Hematopoietic multipotent progenitor cell treated with erythropoietin and hydrocortisone succinate and interleukin-3 and kit ligand, for 4 days (in vitro differentiated cells): ENCODE data around the gene PEPD.
A peak's percentile ranks its signal among the peaks of the same experiment; 100 is the strongest.

ENCODE experiments used
- DNase-seq: peaks from one replicate; pipeline ENCODE4 v3.0.0-alpha.2; 2015

Gene PEPD

GRCh38 chr19:33377586-33378475 is 143.8 kb downstream of the PEPD start:
- DNase-seq, result no peak

GRCh38 chr19:33376941-33377557 is 144.5 kb downstream of the PEPD start:
- DNase-seq, result no peak

DNA sequence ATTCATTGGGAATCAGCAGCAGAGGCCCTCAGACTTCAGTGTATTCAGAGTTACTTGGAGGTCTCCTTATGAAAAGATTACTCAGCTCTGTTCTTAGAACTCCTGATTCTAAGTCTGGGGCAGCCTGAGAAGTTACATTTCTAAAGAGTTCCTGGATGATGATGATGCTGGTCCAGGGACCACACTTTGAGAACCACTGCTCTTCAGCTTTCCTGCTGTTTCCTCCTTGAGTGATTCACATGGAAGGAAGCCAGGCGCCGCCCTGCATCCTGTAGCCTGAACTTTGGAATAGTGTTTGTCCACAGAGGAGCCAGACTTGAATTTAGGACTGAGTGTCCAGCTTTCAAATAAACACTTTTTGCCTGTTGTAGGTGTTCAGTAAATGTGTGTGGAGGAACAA is 145.2 kb downstream of the PEPD start:
- DNase-seq, result no peak

DNA sequence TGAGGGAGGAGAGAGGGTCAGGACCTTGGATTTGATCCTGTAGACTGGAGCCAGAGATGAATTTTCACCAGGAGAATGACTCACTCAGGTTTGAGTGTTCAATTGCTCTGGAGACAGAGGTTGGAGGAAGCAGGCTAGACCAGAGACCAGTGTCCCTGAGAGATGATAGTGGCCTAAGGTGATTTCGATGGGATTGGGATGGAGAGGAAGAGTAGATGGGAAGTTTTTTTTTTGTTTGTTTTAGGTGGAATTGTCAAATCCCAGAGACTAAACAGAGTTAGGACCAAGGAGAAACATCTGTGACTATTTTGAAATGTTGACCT is 145.8 kb downstream of the PEPD start:
- DNase-seq, result no peak

DNA sequence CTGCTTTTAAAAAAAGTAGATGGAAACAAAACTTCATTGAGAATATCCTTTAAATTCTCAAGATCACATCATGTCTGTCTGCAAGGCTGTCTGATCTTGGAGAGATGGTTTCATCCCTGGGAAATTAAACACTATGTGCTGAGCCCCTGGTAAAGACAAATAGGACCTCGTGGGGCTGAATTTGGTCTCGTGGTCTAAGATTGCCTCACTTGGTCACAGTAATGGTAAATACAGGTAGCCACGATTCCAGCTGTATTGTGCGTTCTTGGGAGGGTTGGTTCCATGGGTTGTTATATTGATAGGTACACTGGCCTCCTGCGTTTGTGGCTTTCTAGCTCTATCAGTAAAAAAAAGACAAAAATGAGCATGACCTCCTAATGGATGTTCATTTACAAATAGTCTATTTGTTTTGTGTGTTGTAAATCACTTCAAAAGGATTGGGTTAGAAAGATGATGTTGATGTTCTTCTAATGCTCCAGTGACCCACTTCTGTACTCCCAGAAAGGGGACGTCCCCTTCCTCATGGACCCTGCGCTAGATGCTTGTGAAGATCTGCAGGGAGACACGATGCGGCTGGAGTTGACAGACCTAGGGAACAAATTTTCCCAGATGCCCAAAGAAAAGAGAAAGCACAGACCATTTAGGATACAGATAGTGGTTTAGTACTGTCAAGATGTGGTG is 146.3 kb downstream of the PEPD start:
- DNase-seq, result no peak

- peak; percentile 35 for DNase-seq
These were observed 147.3 kb downstream of the PEPD start for GRCh38 chr19:33374236-33374714.

GRCh38 chr19:33373453-33374235 is 147.9 kb downstream of the PEPD start, which contains the start of gene CEBPG:
Gene CEBPG (plus strand): TSS chr19:33373709. CDS start chr19:33379240, 5,531 bp downstream.
- peak; percentile 94 for DNase-seq

GRCh38 chr19:33370783-33371182 is 150.8 kb downstream of the PEPD start:
- no peak for DNase-seq

GRCh38 chr19:33368074-33368864 is 153.3 kb downstream of the PEPD start:
- peak; percentile 18 for DNase-seq

GRCh38 chr19:33366897-33367296 is 154.7 kb downstream of the PEPD start:
- no peak for DNase-seq

DNA sequence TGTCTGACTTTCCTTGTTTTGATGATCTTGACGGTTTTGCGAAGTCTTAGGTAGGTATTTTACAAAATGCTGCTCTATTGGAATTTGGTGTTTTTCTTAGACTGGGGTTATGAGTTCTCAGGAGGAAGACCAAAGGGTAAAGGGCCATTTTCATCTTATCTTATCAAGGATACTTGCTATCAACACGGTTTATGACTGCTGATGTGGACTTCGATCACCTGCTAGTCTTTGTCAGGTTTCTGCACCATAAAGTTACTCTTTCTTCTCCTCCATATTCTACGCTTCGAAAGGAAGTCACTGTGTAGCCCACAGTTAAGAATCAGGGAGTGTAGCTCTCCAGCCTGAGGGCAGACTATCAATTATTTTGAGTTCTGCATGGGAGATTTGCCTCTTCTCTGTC is 155.5 kb downstream of the PEPD start:
- DNase-seq, result no peak

DNA sequence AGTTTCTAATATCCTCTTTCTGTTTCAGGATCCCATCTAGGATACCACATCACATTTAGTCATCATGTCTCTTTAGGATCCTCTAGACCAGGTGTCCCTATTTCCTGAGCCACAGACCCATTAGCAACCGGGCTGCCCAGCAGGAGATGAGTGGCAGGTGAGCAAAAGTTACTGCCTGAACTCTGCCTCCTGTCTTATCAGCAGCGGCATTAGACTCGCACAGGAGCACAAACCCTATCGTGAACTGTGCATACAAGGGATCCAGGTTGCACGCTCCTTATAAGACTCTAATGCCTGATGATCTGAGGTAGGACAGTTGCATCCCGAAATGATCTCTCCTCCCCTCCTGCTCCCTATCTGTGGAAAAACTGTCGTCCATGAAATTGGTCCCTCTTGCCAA is 155.9 kb downstream of the PEPD start:
- DNase-seq, result no peak

GRCh38 chr19:33363476-33363875 is 158.1 kb downstream of the PEPD start:
- no peak for DNase-seq

DNA sequence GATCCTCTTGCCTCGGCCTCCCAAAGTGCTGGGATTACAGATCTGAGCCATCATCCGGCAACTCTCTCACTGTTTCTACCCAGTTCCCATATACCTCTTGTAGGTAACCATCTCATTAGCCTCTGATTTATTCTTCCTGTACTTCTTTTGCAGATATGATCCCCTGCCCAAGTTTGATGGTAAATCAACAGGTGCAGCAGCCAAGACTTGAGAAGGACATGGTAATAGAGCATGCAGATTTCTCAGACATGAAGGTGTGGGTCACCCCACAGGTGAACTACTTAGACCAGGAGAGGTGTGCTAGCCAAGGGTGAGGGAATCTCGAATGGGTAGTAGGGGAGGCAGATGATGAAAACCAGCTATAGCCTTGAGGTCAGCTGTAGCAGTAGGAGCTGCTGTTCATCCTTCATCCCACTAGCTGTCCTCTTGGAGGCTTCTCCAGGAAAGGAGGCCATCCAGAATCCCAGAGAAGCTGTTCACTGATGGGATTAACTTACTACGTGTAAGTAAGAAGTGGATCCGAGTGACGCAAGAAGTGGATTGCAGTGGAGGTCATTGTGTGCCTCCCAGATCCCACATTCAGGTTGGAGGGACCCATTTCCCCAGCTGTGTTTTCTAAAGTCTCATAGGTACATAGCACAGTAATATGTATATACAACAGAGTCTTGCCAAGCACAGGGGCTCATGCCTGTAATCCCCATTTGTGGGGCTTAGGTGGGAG is 158.9 kb downstream of the PEPD start:
- DNase-seq, result no peak

GRCh38 chr19:33359581-33359980 is 162.0 kb downstream of the PEPD start:
- no peak for DNase-seq

DNA sequence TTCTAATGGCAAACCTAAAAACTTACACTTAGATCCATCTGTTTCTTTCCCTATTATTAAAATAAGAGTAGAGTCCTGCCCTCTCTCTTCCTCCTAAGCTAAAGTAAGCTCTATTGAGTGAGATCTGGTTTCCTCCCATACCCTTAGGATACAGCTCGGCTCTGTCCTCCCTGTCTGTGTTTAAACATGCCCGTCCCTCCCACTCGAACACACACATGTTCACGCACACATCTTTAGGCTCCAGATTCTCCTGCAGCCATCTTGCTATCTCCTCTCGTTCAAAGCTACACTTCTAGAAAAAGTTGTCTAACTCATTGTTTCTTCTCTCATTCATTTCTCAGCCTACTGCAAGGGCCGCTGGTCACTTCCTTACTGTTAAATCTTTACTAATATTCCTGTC is 163.2 kb downstream of the PEPD start:
- DNase-seq, result no peak

DNA sequence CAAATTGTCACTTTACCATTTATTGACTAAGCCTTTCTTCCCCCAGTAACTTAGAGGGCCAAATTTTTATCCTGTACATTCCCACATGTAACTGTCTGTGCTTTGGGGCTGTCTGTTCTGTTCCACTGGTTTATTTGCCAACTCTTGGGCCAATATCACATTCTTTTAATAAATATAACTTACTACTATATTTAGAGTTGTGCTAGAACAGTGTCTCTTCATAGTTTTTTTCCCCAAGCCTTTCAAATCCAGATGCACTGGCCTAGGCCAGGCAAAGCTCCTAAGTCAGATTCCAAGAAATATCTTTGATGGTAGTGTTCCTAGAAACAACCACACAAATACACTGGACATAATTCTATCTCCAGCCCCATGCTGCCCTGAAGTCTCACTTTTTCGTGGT is 164.0 kb downstream of the PEPD start:
- no peak for DNase-seq

GRCh38 chr19:33355535-33355934 is 166.1 kb downstream of the PEPD start:
- DNase-seq, result no peak

DNA sequence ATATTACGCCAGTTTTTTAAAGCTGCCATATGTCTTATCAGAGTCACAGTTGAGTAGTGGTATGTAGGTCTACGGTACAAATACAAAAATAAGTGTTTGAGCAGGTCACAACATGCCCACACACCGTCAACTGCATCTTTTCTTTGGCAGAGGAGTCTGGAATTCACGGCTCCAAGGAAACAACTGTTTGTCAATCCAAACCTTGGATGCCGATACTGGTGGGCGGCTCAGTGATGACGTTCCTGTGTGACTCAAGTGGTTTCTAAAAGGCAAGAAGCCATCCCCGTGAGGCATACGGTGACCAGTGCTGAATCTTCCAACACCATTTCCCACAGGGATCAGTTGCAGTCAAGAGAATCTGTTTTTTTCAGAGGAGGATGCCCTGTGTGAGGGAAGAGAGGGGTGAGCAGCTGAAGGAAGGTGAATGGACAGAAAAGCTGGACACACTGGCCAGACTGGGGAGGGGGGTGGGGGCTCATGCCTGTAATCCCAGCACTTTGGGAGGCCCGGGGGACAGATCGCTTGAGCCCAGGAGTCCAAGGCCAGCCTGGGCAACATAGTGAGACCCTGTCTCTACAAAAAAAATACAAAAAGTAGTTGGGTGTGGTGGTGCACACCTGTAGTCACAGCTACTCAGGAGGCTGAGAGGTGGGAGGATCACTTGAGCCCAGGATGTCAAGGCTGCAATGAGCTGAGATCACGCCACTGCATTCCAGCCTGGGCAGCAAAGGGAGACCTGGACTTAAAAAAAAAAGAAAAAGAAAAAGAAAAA is 170.9 kb downstream of the PEPD start:
- DNase-seq, result no peak
